GM12891 (cell line): ENCODE measurements around the gene MYH4.

Experiments used
- POLR2A ChIP-seq: IDR thresholded peaks from 2 replicates; pipeline ENCODE4 v1.6.1; 2011; ENCODE audit warnings: low read depth, low read length, control low read depth
- POLR2AphosphoS5 ChIP-seq: IDR thresholded peaks from 2 replicates; pipeline ENCODE4 v1.6.1; 2011; ENCODE audit warnings: low read depth, low read length, control low read depth

GRCh38 chr17:10458701-10459100 lies 10.7 kb downstream of the MYH4 start:
- TF ChIP-seq POLR2A (no peak), POLR2AphosphoS5 (no peak)
